Endothelial cell of umbilical vein (primary cell): ENCODE results near the gene PTCHD1. TPM values are rescaled to one million over a fixed set of nuclear protein-coding genes. Genes with fewer than 3 reads are reported as not detected.

Source experiments
- BruUV-seq: library from RNA; stranded (reverse); fragments of 400-500 nt; replicated peaks from 2 replicates; lab custom pipeline; 2021; lab: Mats Ljungman, UMichigan
- CTCF ChIA-PET: fragments of 300-600, 350-600 bp; sonication (Branson Sonifier 250); formaldehyde crosslinking; loops from one replicate; lab custom pipeline; 2021; ENCODE audit warnings: antibody characterized with exemption, inconsistent platforms; lab: Charles Lee
- POLR2A ChIA-PET: fragments of 300-600, 350-600 bp; sonication (Branson Sonifier 250); formaldehyde crosslinking; loops from one replicate; lab custom pipeline; 2021; ENCODE audit warnings: antibody characterized with exemption, inconsistent platforms; lab: Charles Lee
- DNase-seq: peaks from one replicate; pipeline ENCODE4 v3.0.0-alpha.2; 2011; ENCODE audit warnings: low read depth, low spot score
- FAIRE-seq: peaks from 2 replicates; lab custom pipeline; 2011; peaks lifted over from hg19 to GRCh38; lab: Jason Lieb, UNC
- H2AFZ ChIP-seq: 2 replicates; pipeline ENCODE4 v1.6.0; 2012; ENCODE audit warnings: low read depth, low read length, control low read depth, inconsistent platforms
- H3K27ac ChIP-seq: 2 replicates; pipeline ENCODE4 v1.5.1; 2011; ENCODE audit warnings: low read depth, mild to moderate bottlenecking, control low read depth, low read length, moderate library complexity; ENCODE audit not compliant: insufficient read depth
- H3K27me3 ChIP-seq, 2 experiments: 2 replicates each; pipeline versions ENCODE4 v1.6.0 to v1.6.1; 2011; ENCODE audit warnings: low read length in 2 of 2, mixed read lengths in 1 of 2; ENCODE audit not compliant: control insufficient read depth in 2 of 2, insufficient read depth in 2 of 2
- H3K36me3 ChIP-seq, 2 experiments: 2 replicates in 1 of 2; 3 replicates in 1 of 2; pipeline ENCODE4 v1.5.1; 2011; ENCODE audit warnings: low read length in 2 of 2, mild to moderate bottlenecking in 1 of 2, moderate library complexity in 1 of 2; ENCODE audit not compliant: control insufficient read depth in 2 of 2, insufficient read depth in 2 of 2; ENCODE audit errors: extremely low read depth in 1 of 2
- H3K4me1 ChIP-seq: 3 replicates; pipeline ENCODE4 v1.5.1; 2011; ENCODE audit warnings: mild to moderate bottlenecking, low read length; ENCODE audit not compliant: control insufficient read depth, insufficient read depth; ENCODE audit errors: extremely low read depth
- H3K4me2 ChIP-seq: 2 replicates; pipeline ENCODE4 v1.6.1; 2011; ENCODE audit warnings: low read length, control low read depth, mixed read lengths; ENCODE audit not compliant: insufficient read depth
- H3K4me3 ChIP-seq, 3 experiments: fragments of 200-600 bp in 1 of 3; sonication (generic), shearing (Covaris generic) in 1 of 3; replicated peaks in 1 of 3; 2 replicates each; pipeline ENCODE4 v1.5.1; 2011 to 2016; ENCODE audit warnings: control low read depth in 3 of 3, low read length in 3 of 3, mild to moderate bottlenecking in 2 of 3, inconsistent platforms in 1 of 3, low read depth in 1 of 3, moderate library complexity in 1 of 3; ENCODE audit not compliant: insufficient read depth in 1 of 3
- H3K79me2 ChIP-seq: 2 replicates; pipeline ENCODE4 v1.6.0; 2012; ENCODE audit warnings: low read length, inconsistent platforms; ENCODE audit not compliant: control insufficient read depth, insufficient read depth
- H3K9ac ChIP-seq: replicated peaks from 2 replicates; pipeline ENCODE3; 2011; ENCODE audit warnings: low read length, control low read depth; ENCODE audit not compliant: insufficient read depth; ENCODE audit errors: extremely low read depth
- H3K9me1 ChIP-seq: replicated peaks from 3 replicates; pipeline ENCODE4 v1.6.0; 2011; ENCODE audit warnings: mild to moderate bottlenecking, low read length; ENCODE audit not compliant: control insufficient read depth, insufficient read depth; ENCODE audit errors: extremely low read depth
- H3K9me3 ChIP-seq: replicated peaks from 2 replicates; pipeline ENCODE4 v1.5.1; 2012; ENCODE audit warnings: low read length, inconsistent platforms; ENCODE audit not compliant: control insufficient read depth, insufficient read depth
- H4K20me1 ChIP-seq: replicated peaks from 2 replicates; pipeline ENCODE3; 2011; ENCODE audit warnings: mild to moderate bottlenecking, low read length; ENCODE audit not compliant: control insufficient read depth, insufficient read depth; ENCODE audit errors: extremely low read depth
- EZH2 ChIP-seq: IDR thresholded peaks from 2 replicates; pipeline ENCODE4 v1.6.1; 2012; ENCODE audit warnings: borderline replicate concordance, low read depth, mild to moderate bottlenecking, moderate library complexity, low read length, inconsistent platforms; ENCODE audit not compliant: severe bottlenecking
- FOS ChIP-seq: IDR thresholded peaks from 2 replicates; pipeline ENCODE4 v1.6.1; 2011; ENCODE audit warnings: mild to moderate bottlenecking, low read length, moderate library complexity, borderline replicate concordance; ENCODE audit not compliant: insufficient read depth
- GATA2 ChIP-seq: IDR thresholded peaks from 2 replicates; pipeline ENCODE4 v1.7.0; 2011; ENCODE audit warnings: low read depth, mild to moderate bottlenecking, moderate library complexity, mixed read lengths, low read length; ENCODE audit not compliant: insufficient read length, insufficient read depth
- JUN ChIP-seq: IDR thresholded peaks from 2 replicates; pipeline ENCODE4 v1.6.1; 2011; ENCODE audit warnings: borderline replicate concordance, low read depth; ENCODE audit not compliant: insufficient read length, insufficient read depth
- MYC ChIP-seq: IDR thresholded peaks from one replicate; pipeline ENCODE4 v1.6.1; 2011; ENCODE audit warnings: mild to moderate bottlenecking, low read depth, low read length
- POLR2A ChIP-seq: IDR thresholded peaks from 2 replicates; pipeline ENCODE4 v1.6.1; 2012; ENCODE audit warnings: low read depth, mild to moderate bottlenecking, control low read depth, low read length
- POLR2AphosphoS5 ChIP-seq: IDR thresholded peaks from 2 replicates; pipeline ENCODE4 v1.6.1; 2012; ENCODE audit warnings: low read depth, mild to moderate bottlenecking, control low read depth, low read length, moderate library complexity; ENCODE audit not compliant: insufficient read depth
- dilution Hi-C: fragments of 300-500 bp; cut with MboI; formaldehyde crosslinking; loops from one replicate; pipeline ENCODE4 v1.15.0; 2019; ENCODE audit warnings: low sequenced_read_pairs; ENCODE audit not compliant: extremely low pct_ligation_motif_present
- intact Hi-C: fragments of 100-400 bp; cut with micrococcal nuclease; formaldehyde crosslinking; loops from one replicate; pipeline ENCODE4 v1.10.0; 2022
- polyA plus RNA-seq, 4 experiments: library from polyadenylated mRNA; depleted of rRNA in 3 of 4; stranded (reverse) in 3 of 4; unstranded in 1 of 4; fragments of >200 nt; gene quantifications; 2 replicates each; pipeline versions ENCODE4 v1.2.1 to v1.2.3, GENCODE V29; 2011 to 2012; ENCODE audit warnings: missing spikeins in 1 of 4
- total RNA-seq: library from RNA; stranded (reverse); gene quantifications from 2 replicates; pipeline ENCODE4 v1.2.3, GENCODE V29; 2021
- TF ChIP-seq, protein P1 (sequence below): IDR thresholded peaks from 2 replicates; pipeline ENCODE4 v1.6.1; 2011; ENCODE audit not compliant: insufficient read depth, insufficient read length
- TF ChIP-seq, protein P2 (sequence below), 2 donors: IDR thresholded peaks; 1 replicate in 1 of 2; 2 replicates in 1 of 2; pipeline ENCODE4 v1.5.1; 2011; ENCODE audit warnings: low read length in 2 of 2, mild to moderate bottlenecking in 2 of 2, moderate library complexity in 2 of 2, control low read depth in 1 of 2, inconsistent platforms in 1 of 2, low read depth in 1 of 2; ENCODE audit not compliant: insufficient read depth in 1 of 2; ENCODE audit errors: extremely low read depth in 1 of 2

PTCHD1 gene
- total and polyA plus RNA-seq, 2 donors (not counting 3 experiments of a cell fraction or from before 2014, with no cell fraction given) = not detected

DNA sequence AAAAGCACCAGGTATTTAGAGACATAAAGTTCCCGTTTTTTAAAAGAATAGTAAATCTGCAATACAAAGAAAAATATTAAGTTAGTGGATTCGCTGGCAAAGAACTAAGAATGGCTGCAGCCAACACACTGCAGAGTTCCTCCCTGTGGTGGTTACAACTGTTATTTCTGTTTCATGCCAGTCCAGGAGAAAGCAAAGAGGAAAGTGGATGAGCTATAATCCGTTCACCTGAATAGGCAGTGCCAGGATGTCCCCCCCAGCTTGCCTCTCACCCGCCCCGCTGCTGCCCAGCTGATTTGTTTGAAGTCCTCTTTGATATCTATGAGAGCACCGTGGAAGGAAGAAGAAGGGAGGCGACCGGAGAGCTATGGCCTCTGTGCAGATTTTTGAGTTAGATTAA is 63.9 kb downstream of the PTCHD1 start:
- dilution Hi-C loops (no loop called here), intact Hi-C loops (no loop called here)
- Histone ChIP-seq H3K4me2 (no peak overlapping the region), H3K27me3 (no peaks in the 10 kb centered on the region), H2AFZ (no peak overlapping the region), H4K20me1 (no peaks in the 10 kb centered on the region), H3K9me3 (no peaks in the 10 kb centered on the region), H3K79me2 (no peaks in the 10 kb centered on the region), H3K9ac (no peak overlapping the region), H3K4me1 (no peaks in the 10 kb centered on the region), H3K36me3 (no peaks in the 10 kb centered on the region), H3K9me1 (no peaks in the 10 kb centered on the region), H3K27ac (no peak overlapping the region), H3K4me3 (no peak overlapping the region)
- TF ChIP-seq MYC (no peak), FOS (no peak), JUN (no peak), GATA2 (no peak), EZH2 (no peak), POLR2A (no peak), POLR2AphosphoS5 (no peak)
- TF ChIP-seq, protein P1, sequence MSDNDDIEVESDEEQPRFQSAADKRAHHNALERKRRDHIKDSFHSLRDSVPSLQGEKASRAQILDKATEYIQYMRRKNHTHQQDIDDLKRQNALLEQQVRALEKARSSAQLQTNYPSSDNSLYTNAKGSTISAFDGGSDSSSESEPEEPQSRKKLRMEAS = no peak
- TF ChIP-seq, protein P2, sequence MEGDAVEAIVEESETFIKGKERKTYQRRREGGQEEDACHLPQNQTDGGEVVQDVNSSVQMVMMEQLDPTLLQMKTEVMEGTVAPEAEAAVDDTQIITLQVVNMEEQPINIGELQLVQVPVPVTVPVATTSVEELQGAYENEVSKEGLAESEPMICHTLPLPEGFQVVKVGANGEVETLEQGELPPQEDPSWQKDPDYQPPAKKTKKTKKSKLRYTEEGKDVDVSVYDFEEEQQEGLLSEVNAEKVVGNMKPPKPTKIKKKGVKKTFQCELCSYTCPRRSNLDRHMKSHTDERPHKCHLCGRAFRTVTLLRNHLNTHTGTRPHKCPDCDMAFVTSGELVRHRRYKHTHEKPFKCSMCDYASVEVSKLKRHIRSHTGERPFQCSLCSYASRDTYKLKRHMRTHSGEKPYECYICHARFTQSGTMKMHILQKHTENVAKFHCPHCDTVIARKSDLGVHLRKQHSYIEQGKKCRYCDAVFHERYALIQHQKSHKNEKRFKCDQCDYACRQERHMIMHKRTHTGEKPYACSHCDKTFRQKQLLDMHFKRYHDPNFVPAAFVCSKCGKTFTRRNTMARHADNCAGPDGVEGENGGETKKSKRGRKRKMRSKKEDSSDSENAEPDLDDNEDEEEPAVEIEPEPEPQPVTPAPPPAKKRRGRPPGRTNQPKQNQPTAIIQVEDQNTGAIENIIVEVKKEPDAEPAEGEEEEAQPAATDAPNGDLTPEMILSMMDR (IDR thresholded peaks at IDR 0.05; ENCODE audit: extremely low read depth in 1 of 2, insufficient read depth in 1 of 2, low read depth in 1 of 2, low read length in 2 of 2) = no peak
- ChIA-PET CTCF (no interaction called here), POLR2A (no interaction called here)
- no TSS peak for BruUV-seq
- DNase-seq = no peak
- FAIRE-seq = no peak
